ENCODE measurements around the gene SPATA16.

The SPATA16 gene

DNA sequence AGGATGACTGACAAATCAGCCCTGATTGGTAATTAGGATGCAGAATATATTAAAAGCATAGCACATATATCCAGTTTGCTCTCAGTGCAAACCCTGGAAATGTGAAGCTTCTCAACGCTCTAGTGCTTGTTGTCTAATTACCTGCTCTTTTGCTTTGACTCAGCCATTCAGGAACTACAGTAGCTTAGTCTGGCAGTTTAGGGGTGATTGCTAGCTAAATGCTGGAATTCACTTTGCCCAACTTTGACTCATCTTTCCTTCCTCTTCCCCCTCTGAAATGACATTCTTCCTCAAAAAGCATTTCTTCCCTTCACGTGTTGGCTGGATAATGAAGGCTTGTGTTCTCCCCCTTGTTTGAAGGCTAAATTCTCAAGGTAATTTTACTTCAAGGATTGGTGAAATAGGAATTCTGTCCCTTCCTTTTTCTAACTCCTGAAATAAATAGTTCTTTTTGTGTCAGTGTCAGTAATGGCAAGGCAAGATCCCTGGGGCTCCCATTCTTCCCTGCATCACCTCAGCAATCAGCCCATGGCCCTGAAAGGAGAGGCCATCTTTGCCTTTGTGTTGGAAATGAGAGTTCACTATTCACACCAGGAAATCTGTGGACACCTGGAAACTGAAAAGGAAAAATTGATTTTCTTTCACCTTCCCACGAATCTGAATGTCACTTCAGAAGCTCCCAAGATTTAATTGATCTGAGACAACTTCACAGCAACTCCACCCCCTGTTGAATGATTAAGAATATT is 286.9 kb downstream of the SPATA16 start:
- TF ChIP-seq, protein P1, sequence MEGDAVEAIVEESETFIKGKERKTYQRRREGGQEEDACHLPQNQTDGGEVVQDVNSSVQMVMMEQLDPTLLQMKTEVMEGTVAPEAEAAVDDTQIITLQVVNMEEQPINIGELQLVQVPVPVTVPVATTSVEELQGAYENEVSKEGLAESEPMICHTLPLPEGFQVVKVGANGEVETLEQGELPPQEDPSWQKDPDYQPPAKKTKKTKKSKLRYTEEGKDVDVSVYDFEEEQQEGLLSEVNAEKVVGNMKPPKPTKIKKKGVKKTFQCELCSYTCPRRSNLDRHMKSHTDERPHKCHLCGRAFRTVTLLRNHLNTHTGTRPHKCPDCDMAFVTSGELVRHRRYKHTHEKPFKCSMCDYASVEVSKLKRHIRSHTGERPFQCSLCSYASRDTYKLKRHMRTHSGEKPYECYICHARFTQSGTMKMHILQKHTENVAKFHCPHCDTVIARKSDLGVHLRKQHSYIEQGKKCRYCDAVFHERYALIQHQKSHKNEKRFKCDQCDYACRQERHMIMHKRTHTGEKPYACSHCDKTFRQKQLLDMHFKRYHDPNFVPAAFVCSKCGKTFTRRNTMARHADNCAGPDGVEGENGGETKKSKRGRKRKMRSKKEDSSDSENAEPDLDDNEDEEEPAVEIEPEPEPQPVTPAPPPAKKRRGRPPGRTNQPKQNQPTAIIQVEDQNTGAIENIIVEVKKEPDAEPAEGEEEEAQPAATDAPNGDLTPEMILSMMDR (IDR thresholded peaks at IDR 0.05; ENCODE audit: borderline replicate concordance, insufficient read depth, low read depth, low read length): no peak
- no peak overlapping the region for H3K4me3 ChIP-seq (ENCODE audit: low read depth, low read length)

DNA sequence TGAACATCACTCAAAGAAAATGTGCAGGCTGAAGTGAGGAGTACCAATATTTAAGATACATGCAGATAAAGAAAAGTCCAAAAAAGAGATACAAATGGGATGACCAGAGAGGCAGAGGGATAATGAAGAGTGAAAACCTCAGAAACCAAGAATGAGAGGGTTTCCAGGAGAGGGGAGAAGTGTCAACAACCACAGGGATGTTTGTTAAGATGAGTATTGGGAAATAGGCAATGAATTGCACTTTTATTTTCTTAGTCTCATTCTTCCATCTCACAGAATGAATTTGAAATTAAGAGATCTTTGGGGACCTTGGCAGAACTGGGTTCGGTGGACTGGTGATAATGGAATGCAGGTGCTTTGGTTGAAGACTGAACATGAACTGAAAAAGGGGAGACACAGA is 288.0 kb downstream of the SPATA16 start:
- H3K4me3 ChIP-seq (ENCODE audit: low read depth, low read length): no peak overlapping the region
- TF ChIP-seq, protein P1 (IDR thresholded peaks at IDR 0.05; ENCODE audit: borderline replicate concordance, insufficient read depth, low read depth, low read length): no peak

- TF ChIP-seq, protein P1 (IDR thresholded peaks at IDR 0.05; ENCODE audit: borderline replicate concordance, insufficient read depth, low read depth, low read length): no peak
- H3K4me3 ChIP-seq (ENCODE audit: low read depth, low read length): no peak overlapping the region
Measured at GRCh38 chr3:172848910-172849309, 292.1 kb downstream of the SPATA16 start.

- TF ChIP-seq, protein P1 (IDR thresholded peaks at IDR 0.05; ENCODE audit: borderline replicate concordance, insufficient read depth, low read depth, low read length): no peak
- no peak overlapping the region for H3K4me3 ChIP-seq (ENCODE audit: low read depth, low read length)
Measured at GRCh38 chr3:172847292-172847691, 293.7 kb downstream of the SPATA16 start.

- H3K4me3 ChIP-seq (ENCODE audit: low read depth, low read length): no peak overlapping the region
- TF ChIP-seq, protein P1 (IDR thresholded peaks at IDR 0.05; ENCODE audit: borderline replicate concordance, insufficient read depth, low read depth, low read length): no peak
Measured at GRCh38 chr3:172846706-172847105, 294.3 kb downstream of the SPATA16 start.

DNA sequence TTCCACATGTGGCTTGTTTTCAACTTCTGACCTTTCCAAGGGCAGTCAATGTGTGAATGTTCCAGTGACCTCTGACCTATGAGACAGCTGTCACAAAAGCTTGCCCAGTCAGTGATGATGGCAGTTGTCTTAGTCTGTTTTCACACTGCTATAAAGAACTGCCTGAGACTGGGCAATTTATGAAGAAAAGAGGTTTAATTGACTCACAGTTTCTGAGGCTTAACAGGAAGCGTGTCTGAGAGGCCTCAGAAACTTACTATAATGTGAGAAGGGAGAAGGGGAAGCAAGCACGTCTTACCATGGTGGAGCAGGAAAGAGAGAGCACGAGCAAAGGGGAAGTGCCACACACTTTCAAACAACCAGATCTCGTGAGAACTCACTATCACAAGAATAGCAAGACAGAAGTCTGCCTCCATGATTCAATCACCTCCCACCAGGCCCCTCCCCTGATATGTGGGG is 294.9 kb downstream of the SPATA16 start:
- H3K4me3 ChIP-seq (ENCODE audit: low read depth, low read length): no peak overlapping the region
- TF ChIP-seq, protein P1 (IDR thresholded peaks at IDR 0.05; ENCODE audit: borderline replicate concordance, insufficient read depth, low read depth, low read length): no peak

DNA sequence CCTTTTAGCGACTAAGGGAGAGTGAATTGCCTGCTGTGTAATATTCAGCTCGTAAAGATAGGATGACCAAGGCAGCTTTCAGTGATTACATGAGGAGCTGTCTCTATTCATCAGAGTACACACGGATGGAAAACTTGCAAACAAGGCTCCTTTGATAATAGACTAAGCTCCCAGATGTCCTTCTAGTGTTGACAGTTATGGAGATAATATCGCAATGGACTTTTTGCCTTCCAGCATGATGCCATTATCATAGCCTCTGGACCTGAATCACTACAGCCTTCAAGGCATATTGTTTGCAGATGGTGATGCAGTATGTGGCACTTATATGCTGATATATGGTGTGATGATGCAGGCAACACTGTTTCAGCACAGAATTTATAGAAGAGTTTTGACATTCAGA is 296.6 kb downstream of the SPATA16 start:
- TF ChIP-seq, protein P1 (IDR thresholded peaks at IDR 0.05; ENCODE audit: borderline replicate concordance, insufficient read depth, low read depth, low read length): no peak
- H3K4me3 ChIP-seq (ENCODE audit: low read depth, low read length): no peak overlapping the region
